HG03066 (cell line): ENCODE data around the gene BCL2L11.

Source experiments
- ATAC-seq: cut with Tn5 transposase; IDR thresholded peaks from one replicate; pipeline ENCODE4 v1.9.1; 2021; ENCODE audit warnings: low read depth; ENCODE audit not compliant: unreplicated experiment

Gene BCL2L11

GRCh38 chr2:111167076-111167862 is 46.6 kb downstream of the BCL2L11 start:
- no peak for ATAC-seq

- no peak for ATAC-seq
Observed at GRCh38 chr2:111167863-111168162, 47.1 kb downstream of the BCL2L11 start.

GRCh38 chr2:111168528-111169239 is 48.0 kb downstream of the BCL2L11 start:
- peak; percentile 75 for ATAC-seq

GRCh38 chr2:111169268-111169667 is 48.6 kb downstream of the BCL2L11 start:
- ATAC-seq: no peak

- ATAC-seq: no peak
Observed at GRCh38 chr2:111169924-111170323, 49.2 kb downstream of the BCL2L11 start.

- no peak for ATAC-seq
Observed at GRCh38 chr2:111171337-111171930, 50.7 kb downstream of the BCL2L11 start.

- no peak for ATAC-seq
Observed at GRCh38 chr2:111172666-111173065, 52.0 kb downstream of the BCL2L11 start.

- ATAC-seq: no peak
Observed at GRCh38 chr2:111173338-111173737, 52.6 kb downstream of the BCL2L11 start.

GRCh38 chr2:111173856-111174255 is 53.1 kb downstream of the BCL2L11 start:
- ATAC-seq: no peak

GRCh38 chr2:111175615-111176014 is 54.9 kb downstream of the BCL2L11 start:
- no peak for ATAC-seq

GRCh38 chr2:111176388-111176787 is 55.7 kb downstream of the BCL2L11 start:
- ATAC-seq: no peak

- ATAC-seq: no peak
Observed at GRCh38 chr2:111176867-111177266, 56.2 kb downstream of the BCL2L11 start.

- ATAC-seq: no peak
Observed at GRCh38 chr2:111178296-111178695, 57.6 kb downstream of the BCL2L11 start.

- no peak for ATAC-seq
Observed at GRCh38 chr2:111178730-111179405, 58.2 kb downstream of the BCL2L11 start.

- ATAC-seq: no peak
Observed at GRCh38 chr2:111182121-111182520, 61.4 kb downstream of the BCL2L11 start.

- ATAC-seq: no peak
Observed at GRCh38 chr2:111182740-111183139, 62.0 kb downstream of the BCL2L11 start.

GRCh38 chr2:111184725-111185310 is 64.1 kb downstream of the BCL2L11 start:
- no peak for ATAC-seq

GRCh38 chr2:111185361-111186022 is 64.8 kb downstream of the BCL2L11 start:
- ATAC-seq: no peak

GRCh38 chr2:111186121-111186715 is 65.5 kb downstream of the BCL2L11 start:
- no peak for ATAC-seq

GRCh38 chr2:111186933-111187332 is 66.2 kb downstream of the BCL2L11 start:
- ATAC-seq: no peak
